Neuronal stem cell (in vitro differentiated cells): ENCODE results near the gene ZNHIT1.
A peak's percentile ranks its signal among the peaks of the same experiment; 100 is the strongest.

Experiments used
- DNase-seq: peaks from one replicate; pipeline ENCODE4 v3.0.0-alpha.2; 2013; ENCODE audit warnings: low spot score
- H2AFZ ChIP-seq: one replicate; pipeline ENCODE4 v1.6.1; 2013; ENCODE audit warnings: mild to moderate bottlenecking, low read length, inconsistent platforms
- H2AK5ac ChIP-seq: 2 replicates; pipeline ENCODE4 v1.6.1; 2013; ENCODE audit warnings: low read depth, mild to moderate bottlenecking, inconsistent platforms, low read length, moderate library complexity, mixed read lengths
- H2BK120ac ChIP-seq: 2 replicates; pipeline ENCODE4 v1.6.1; 2013; ENCODE audit warnings: low read depth, mild to moderate bottlenecking, inconsistent platforms, low read length, moderate library complexity, mixed read lengths
- H2BK12ac ChIP-seq: one replicate; pipeline ENCODE4 v1.6.1; 2013; ENCODE audit warnings: low read length, inconsistent platforms
- H2BK15ac ChIP-seq: 2 replicates; pipeline ENCODE4 v1.6.1; 2013; ENCODE audit warnings: mild to moderate bottlenecking, low read length, inconsistent platforms, mixed read lengths
- H2BK5ac ChIP-seq: one replicate; pipeline ENCODE4 v1.6.1; 2013; ENCODE audit warnings: inconsistent platforms, mild to moderate bottlenecking, low read length, moderate library complexity
- H3K14ac ChIP-seq: one replicate; pipeline ENCODE4 v1.6.1; 2013; ENCODE audit warnings: low read length, inconsistent platforms
- H3K18ac ChIP-seq: 2 replicates; pipeline ENCODE4 v1.6.1; 2013; ENCODE audit warnings: low read length, inconsistent platforms
- H3K23ac ChIP-seq: 2 replicates; pipeline ENCODE4 v1.6.1; 2013; ENCODE audit warnings: low read depth, mild to moderate bottlenecking, mixed read lengths, low read length, inconsistent platforms; ENCODE audit not compliant: poor library complexity
- H3K27ac ChIP-seq: replicated peaks from 3 replicates; pipeline ENCODE4 v1.5.1; 2013; ENCODE audit warnings: low read length, inconsistent platforms
- H3K27me3 ChIP-seq, 3 experiments: 2 replicates each; pipeline ENCODE4 v1.6.1; 2013; ENCODE audit warnings: low read length in 3 of 3, mild to moderate bottlenecking in 2 of 3, inconsistent platforms in 1 of 3, low read depth in 1 of 3, mixed read lengths in 1 of 3, moderate library complexity in 1 of 3; ENCODE audit not compliant: control insufficient read depth in 3 of 3, insufficient read depth in 3 of 3
- H3K36me3 ChIP-seq, 2 donors: replicated peaks in 1 of 2; 2 replicates each; pipeline ENCODE4 v1.6.1; 2013; ENCODE audit warnings: low read length in 2 of 2; ENCODE audit not compliant: control insufficient read depth in 2 of 2, insufficient read depth in 2 of 2
- H3K4ac ChIP-seq: 2 replicates; pipeline ENCODE4 v1.6.1; 2013; ENCODE audit warnings: inconsistent platforms, mild to moderate bottlenecking, low read length, moderate library complexity
- H3K4me1 ChIP-seq, 2 donors: 1 replicate in 1 of 2; 2 replicates in 1 of 2; pipeline ENCODE4 v1.6.1; 2013; ENCODE audit warnings: low read length in 2 of 2, low read depth in 1 of 2; ENCODE audit not compliant: control insufficient read depth in 2 of 2, insufficient read depth in 1 of 2
- H3K4me2 ChIP-seq: one replicate; pipeline ENCODE4 v1.6.1; 2013; ENCODE audit warnings: mild to moderate bottlenecking, low read length, inconsistent platforms; ENCODE audit not compliant: insufficient read depth, poor library complexity, severe bottlenecking
- H3K4me3 ChIP-seq, 2 donors: 2 replicates each; pipeline ENCODE4 v1.5.1; 2013; ENCODE audit warnings: low read length in 2 of 2, mild to moderate bottlenecking in 2 of 2, inconsistent platforms in 1 of 2, moderate library complexity in 1 of 2
- H3K79me1 ChIP-seq: one replicate; pipeline ENCODE4 v1.6.1; 2013; ENCODE audit warnings: low read depth, mild to moderate bottlenecking, inconsistent platforms, low read length, moderate library complexity
- H3K9ac ChIP-seq: one replicate; pipeline ENCODE4 v1.6.1; 2013; ENCODE audit warnings: mild to moderate bottlenecking, low read depth, low read length, inconsistent platforms; ENCODE audit not compliant: poor library complexity
- H3K9me3 ChIP-seq, 2 donors: replicated peaks in 1 of 2; 2 replicates each; pipeline versions ENCODE3 to v1.6.1; 2013; ENCODE audit warnings: low read length in 2 of 2, mild to moderate bottlenecking in 2 of 2, inconsistent platforms in 1 of 2, low read depth in 1 of 2, mixed read lengths in 1 of 2, moderate library complexity in 1 of 2; ENCODE audit not compliant: control insufficient read depth in 2 of 2, insufficient read depth in 1 of 2
- H4K8ac ChIP-seq: one replicate; pipeline ENCODE4 v1.6.1; 2013; ENCODE audit warnings: low read depth, mild to moderate bottlenecking, inconsistent platforms, low read length, moderate library complexity
- H4K91ac ChIP-seq: one replicate; pipeline ENCODE4 v1.6.1; 2013; ENCODE audit warnings: low read length, low read depth, mild to moderate bottlenecking, inconsistent platforms; ENCODE audit not compliant: poor library complexity
- WGBS, 2 donors: extraction: QIAGEN DNeasy Blood & Tissue Kit; methylation state at CpG; one replicate each; pipeline ENCODE4 v1.1.7; 2013; ENCODE audit warnings: missing lambda C conversion rate in 2 of 2, mixed read lengths in 1 of 2; ENCODE audit not compliant: insufficient read length in 2 of 2, insufficient replicate concordance in 1 of 2; ENCODE audit errors: extremely low coverage in 2 of 2; 5-methylcytosine and 5-hydroxymethylcytosine counted together

The ZNHIT1 gene

DNA sequence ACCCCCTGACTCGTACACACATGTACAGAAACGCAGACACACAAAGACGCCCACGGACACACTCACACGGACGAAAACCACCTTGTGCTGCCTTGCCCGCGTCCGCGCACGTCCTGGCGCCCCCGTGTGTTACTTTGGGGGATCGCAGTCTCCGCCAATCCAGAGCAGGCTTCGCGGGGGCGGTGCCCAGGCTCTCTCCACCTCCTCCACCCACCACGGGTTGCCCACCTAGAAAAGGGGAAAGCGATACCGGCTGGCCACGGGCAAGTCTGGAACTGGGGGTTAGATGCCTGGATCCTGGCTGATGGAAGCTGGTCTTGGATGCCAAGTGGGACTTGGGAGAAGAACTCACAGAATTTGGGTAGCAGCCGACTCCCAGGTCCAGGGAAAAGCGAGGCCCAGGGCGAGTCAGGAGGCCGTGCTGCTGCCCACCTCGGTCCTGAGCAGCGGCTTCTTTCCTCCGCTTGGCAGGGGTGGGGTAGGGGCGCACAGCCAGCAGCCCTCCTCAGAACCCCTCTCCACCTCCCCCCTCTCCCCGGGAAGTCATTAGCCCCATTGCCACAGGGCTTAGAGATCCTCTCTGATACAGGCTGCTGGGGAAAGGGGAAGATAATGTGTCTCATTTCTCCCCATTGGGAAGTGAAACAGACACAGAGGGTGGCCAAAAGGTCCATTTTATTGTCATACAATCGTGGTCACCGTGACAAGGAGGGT lies 48.0 kb upstream of the ZNHIT1 start:
- Histone ChIP-seq H3K79me1 (no peaks in the 10 kb centered on the region), H3K4me1 (peaks cover 55 to 69% of the 10 kb centered on the region in 2 donors), H2BK12ac (peak overlapping the region; percentile 50), H3K9me3 (peaks cover 0 to 3% of the 10 kb centered on the region in 2 donors), H3K4ac (peak overlapping the region; percentile 31), H3K27me3 (peaks cover 65 to 95% (median 66%) of the 10 kb centered on the region in 3 experiments), H3K9ac (no peak overlapping the region), H4K8ac (no peak overlapping the region), H2AFZ (peak overlapping the region; percentile 13), H3K23ac (peak overlapping the region; percentile 3), H3K27ac (no peak overlapping the region), H2AK5ac (no peak overlapping the region), H3K4me3 (no peak overlapping the region), H3K36me3 (no peaks in the 10 kb centered on the region), H2BK120ac (no peak overlapping the region), H3K14ac (no peak overlapping the region), H2BK15ac (no peak overlapping the region), H2BK5ac (no peak overlapping the region), H3K4me2 (peak overlapping the region; percentile 32), H3K18ac (peak overlapping the region; percentile 81), H4K91ac (no peak overlapping the region)
- no CpG with 5 or more reads among the region's 33 CpGs for WGBS, 2 donors
- DNase-seq: no peak

GRCh38 chr7:101170617-101171441 lies 47.1 kb upstream of the ZNHIT1 start:
- Histone ChIP-seq H2BK12ac (no peak overlapping the region), H2BK120ac (no peak overlapping the region), H3K36me3 (no peaks in the 10 kb centered on the region), H4K8ac (no peak overlapping the region), H3K14ac (no peak overlapping the region), H2BK15ac (no peak overlapping the region), H3K4me1 (peaks cover 53 to 66% of the 10 kb centered on the region in 2 donors), H3K4ac (no peak overlapping the region), H3K27me3 (peaks cover 63 to 97% (median 74%) of the 10 kb centered on the region in 3 experiments), H2BK5ac (no peak overlapping the region), H3K27ac (no peak overlapping the region), H3K23ac (peak overlapping the region; percentile 9), H2AK5ac (no peak overlapping the region), H3K9me3 (peaks cover 0 to 3% of the 10 kb centered on the region in 2 donors), H3K9ac (no peak overlapping the region), H2AFZ (no peak overlapping the region), H4K91ac (no peak overlapping the region), H3K79me1 (no peaks in the 10 kb centered on the region), H3K18ac (peak overlapping the region; percentile 2), H3K4me2 (no peak overlapping the region), H3K4me3 (no peak overlapping the region)
- DNase-seq: no peak
- no CpG with 5 or more reads among the region's 17 CpGs for WGBS, 2 donors

DNA sequence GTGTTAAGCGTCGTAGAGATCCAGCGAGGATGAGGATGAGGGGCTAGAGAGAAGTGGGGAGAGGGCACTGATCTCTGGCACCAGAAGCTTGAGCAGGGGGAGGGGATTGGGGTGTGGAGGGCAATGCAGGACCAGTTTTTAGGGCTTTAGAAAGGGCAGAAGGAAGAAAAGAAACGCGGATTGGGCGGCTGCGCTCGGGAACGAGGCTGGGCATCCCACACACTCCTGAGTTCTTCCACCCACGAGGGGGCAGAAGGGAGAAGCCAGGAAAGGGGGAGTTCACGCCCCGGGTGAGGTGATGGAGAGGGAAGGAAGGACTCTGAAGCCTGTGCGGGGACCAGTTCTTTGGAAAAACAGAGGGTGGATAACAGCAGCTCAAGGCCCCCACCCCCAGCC lies 46.5 kb upstream of the ZNHIT1 start:
- no peak overlapping the region for H2BK15ac ChIP-seq
- H3K4ac ChIP-seq: no peak overlapping the region
- no peak overlapping the region for H3K27ac ChIP-seq
- H2BK5ac ChIP-seq: peak overlapping the region; percentile 70
- no peak overlapping the region for H2AFZ ChIP-seq
- no peak overlapping the region for H3K9ac ChIP-seq
- H3K79me1 ChIP-seq: no peaks in the 10 kb centered on the region
- WGBS, 2 donors: no CpG with 5 or more reads among the region's 13 CpGs
- H2BK12ac ChIP-seq: no peak overlapping the region
- peaks cover 0 to 3% of the 10 kb centered on the region in 2 donors for H3K9me3 ChIP-seq
- no peak overlapping the region for H3K4me3 ChIP-seq
- H3K4me1 ChIP-seq: peaks cover 52 to 62% of the 10 kb centered on the region in 2 donors
- H3K23ac ChIP-seq: peak overlapping the region; percentile 9
- H3K14ac ChIP-seq: no peak overlapping the region
- H4K91ac ChIP-seq: no peak overlapping the region
- no peaks in the 10 kb centered on the region for H3K36me3 ChIP-seq
- H3K4me2 ChIP-seq: no peak overlapping the region
- no peak for DNase-seq
- H3K27me3 ChIP-seq: peaks cover 63 to 95% (median 77%) of the 10 kb centered on the region in 3 experiments
- no peak overlapping the region for H4K8ac ChIP-seq
- no peak overlapping the region for H2BK120ac ChIP-seq
- H3K18ac ChIP-seq: peak overlapping the region; percentile 78
- peak overlapping the region; percentile 76 for H2AK5ac ChIP-seq
